Activated T-cell treated with anti-CD3 and anti-CD28 coated beads, Interleukin-2, amount 50 U/mL, for 24 hours (primary cell): ENCODE results near the gene CRYBA2.

Experiments used
- DNase-seq: peaks from one replicate; pipeline ENCODE4 v3.0.0-alpha.2; 2020
- H3K27ac Mint-ChIP-seq: 2 replicates; pipeline ENCODE4 v1.8.0; 2020; ENCODE audit warnings: mild to moderate bottlenecking, mixed read lengths
- H3K27me3 Mint-ChIP-seq: 2 replicates; pipeline ENCODE4 v1.8.0; 2020; ENCODE audit warnings: mixed read lengths
- H3K36me3 Mint-ChIP-seq: 2 replicates; pipeline ENCODE4 v1.8.0; 2020; ENCODE audit warnings: low read depth, mixed read lengths
- H3K4me1 Mint-ChIP-seq: 2 replicates; pipeline ENCODE4 v1.8.0; 2020; ENCODE audit warnings: low read depth, mixed read lengths
- H3K4me3 Mint-ChIP-seq: 2 replicates; pipeline ENCODE4 v1.8.0; 2020; ENCODE audit warnings: mild to moderate bottlenecking, moderate library complexity, mixed read lengths
- H3K9me3 Mint-ChIP-seq: 2 replicates; pipeline ENCODE4 v1.8.0; 2020; ENCODE audit warnings: mixed read lengths

The CRYBA2 gene

GRCh38 chr2:218993345-218994315, at the start of gene CRYBA2:
Gene CRYBA2, minus strand, starts transcription at chr2:218993422. Its CDS starts 246 bp downstream, at chr2:218993176.
- no peak for DNase-seq

DNA sequence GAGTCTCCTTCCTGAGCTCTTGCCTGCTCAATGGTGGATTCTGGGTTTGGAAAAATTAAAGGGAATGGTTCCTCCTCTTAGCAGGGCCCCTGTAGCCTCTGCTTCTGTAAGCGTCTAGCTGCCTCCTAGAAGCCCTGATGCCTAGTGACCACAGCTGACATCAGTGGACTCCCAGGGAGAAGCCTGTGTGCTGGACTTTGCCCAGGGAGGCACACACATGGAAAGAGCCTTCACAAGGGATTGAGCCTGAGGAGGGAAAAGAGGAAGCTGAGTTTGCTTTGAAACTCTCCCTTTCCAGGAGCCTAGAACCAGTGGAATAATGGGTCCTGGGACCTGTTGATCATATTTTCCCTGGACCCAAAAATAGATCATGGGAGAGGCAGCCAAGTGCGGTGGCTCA, 49.5 kb upstream of the CRYBA2 start:
- H3K36me3 Mint-ChIP-seq = no peaks in the 10 kb centered on the region
- H3K27me3 Mint-ChIP-seq = peaks cover 78% of the 10 kb centered on the region
- no peaks in the 10 kb centered on the region for H3K9me3 Mint-ChIP-seq
- no peak for DNase-seq
- H3K4me1 Mint-ChIP-seq = peaks cover 6% of the 10 kb centered on the region
- no peak overlapping the region for H3K4me3 Mint-ChIP-seq
- no peak overlapping the region for H3K27ac Mint-ChIP-seq

More at GRCh38 chr2:218993345-218994315, at the start of gene CRYBA2:
- Mint-ChIP-seq H3K36me3 (no peaks in the 10 kb centered on the region), H3K27ac (no peak within 1 kb of the TSS), H3K4me1 (peaks cover 11% of the 10 kb centered on the region), H3K9me3 (no peaks in the 10 kb centered on the region), H3K27me3 (peaks cover 95% of the 10 kb centered on the region), H3K4me3 (no peak within 1 kb of the TSS)

DNA sequence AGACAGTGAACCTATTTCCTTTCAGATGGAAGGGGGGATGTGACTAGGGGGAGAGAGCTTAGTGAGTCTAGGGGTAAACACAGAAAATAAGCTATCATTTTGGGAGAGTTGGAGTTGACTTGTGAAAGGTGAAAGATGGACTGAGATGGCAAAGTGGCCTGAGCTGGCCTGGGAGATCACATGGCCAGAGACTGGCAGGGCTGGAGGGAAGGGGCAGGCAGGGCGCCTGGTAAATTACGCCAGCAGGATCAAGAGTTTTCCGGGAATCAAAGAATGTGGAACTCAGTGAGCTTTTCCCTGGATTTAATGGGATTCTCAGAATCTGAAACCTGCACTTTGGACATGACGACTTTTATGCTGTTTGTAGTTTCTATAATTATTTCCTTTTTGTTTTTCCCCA, 48.9 kb upstream of the CRYBA2 start:
- Mint-ChIP-seq H3K27me3 (peaks cover 78% of the 10 kb centered on the region), H3K27ac (no peak overlapping the region), H3K9me3 (no peaks in the 10 kb centered on the region), H3K4me3 (no peak overlapping the region), H3K4me1 (peaks cover 6% of the 10 kb centered on the region), H3K36me3 (no peaks in the 10 kb centered on the region)
- DNase-seq = no peak

GRCh38 chr2:219041252-219041651, 48.0 kb upstream of the CRYBA2 start, which contains the start of gene CFAP65:
Gene CFAP65, minus strand, starts transcription at chr2:219041516. Its CDS starts 2,468 bp downstream, at chr2:219039048.
- H3K9me3 Mint-ChIP-seq = no peaks in the 10 kb centered on the region
- H3K36me3 Mint-ChIP-seq = no peaks in the 10 kb centered on the region
- H3K4me3 Mint-ChIP-seq = peak within 1 kb of the TSS; percentile 73
- peaks cover 6% of the 10 kb centered on the region for H3K4me1 Mint-ChIP-seq
- DNase-seq = peak; percentile 44
- peaks cover 76% of the 10 kb centered on the region for H3K27me3 Mint-ChIP-seq
- no peak within 1 kb of the TSS for H3K27ac Mint-ChIP-seq

- no peaks in the 10 kb centered on the region for H3K36me3 Mint-ChIP-seq
- no peaks in the 10 kb centered on the region for H3K9me3 Mint-ChIP-seq
- peaks cover 6% of the 10 kb centered on the region for H3K4me1 Mint-ChIP-seq
- no peak overlapping the region for H3K4me3 Mint-ChIP-seq
- DNase-seq = no peak
- no peak overlapping the region for H3K27ac Mint-ChIP-seq
- H3K27me3 Mint-ChIP-seq = peaks cover 77% of the 10 kb centered on the region
These were observed 45.4 kb upstream of the CRYBA2 start for GRCh38 chr2:219038600-219038999.

- no peak for DNase-seq
- Mint-ChIP-seq H3K4me3 (no peak overlapping the region), H3K36me3 (no peaks in the 10 kb centered on the region), H3K27me3 (peaks cover 72% of the 10 kb centered on the region), H3K4me1 (peaks cover 6% of the 10 kb centered on the region), H3K9me3 (no peaks in the 10 kb centered on the region), H3K27ac (no peak overlapping the region)
These were observed 44.7 kb upstream of the CRYBA2 start for GRCh38 chr2:219037783-219038499.

DNA sequence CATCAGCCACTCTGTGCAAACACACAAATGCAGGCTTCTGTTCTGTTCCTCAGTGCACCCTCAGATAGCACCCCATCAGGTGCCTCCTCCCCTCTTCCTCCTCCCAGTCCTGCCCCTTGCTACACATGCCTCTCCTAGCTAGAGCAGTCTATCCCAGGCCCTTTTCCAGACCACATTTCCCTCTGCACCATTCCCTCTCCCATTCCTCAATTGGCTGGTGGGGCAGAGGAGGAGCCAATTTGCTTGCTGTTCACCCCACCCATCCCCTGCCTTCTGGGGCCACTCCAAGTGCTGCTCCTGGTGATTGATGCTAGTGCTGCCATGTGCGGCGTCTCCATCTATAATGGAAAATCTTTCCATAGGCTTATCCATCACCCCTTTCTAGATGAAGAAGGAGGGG, 42.7 kb upstream of the CRYBA2 start:
- no peaks in the 10 kb centered on the region for H3K36me3 Mint-ChIP-seq
- peaks cover 67% of the 10 kb centered on the region for H3K27me3 Mint-ChIP-seq
- no peak overlapping the region for H3K27ac Mint-ChIP-seq
- H3K4me3 Mint-ChIP-seq = no peak overlapping the region
- H3K4me1 Mint-ChIP-seq = no peaks in the 10 kb centered on the region
- H3K9me3 Mint-ChIP-seq = no peaks in the 10 kb centered on the region
- no peak for DNase-seq

DNA sequence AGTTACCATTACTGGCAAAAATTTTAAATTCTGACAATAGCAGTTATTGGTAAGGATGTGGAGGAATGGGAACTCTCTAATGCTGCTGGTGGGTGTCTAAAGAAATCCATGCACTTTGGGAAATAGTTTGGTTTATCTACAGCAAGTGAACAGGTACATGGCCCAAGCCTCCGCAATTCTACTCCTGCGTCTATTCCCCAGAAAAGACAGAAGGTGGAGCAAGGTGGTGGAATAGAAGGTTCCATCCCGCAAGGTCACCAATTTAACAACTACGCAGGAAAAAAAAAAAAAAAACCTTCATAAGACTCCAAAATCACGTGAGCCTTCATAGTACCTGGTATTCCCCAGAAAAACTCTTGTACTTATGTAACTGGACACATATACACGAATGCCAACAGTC, 41.6 kb upstream of the CRYBA2 start:
- H3K4me1 Mint-ChIP-seq = no peaks in the 10 kb centered on the region
- no peaks in the 10 kb centered on the region for H3K36me3 Mint-ChIP-seq
- DNase-seq = no peak
- H3K27me3 Mint-ChIP-seq = peaks cover 63% of the 10 kb centered on the region
- H3K9me3 Mint-ChIP-seq = no peaks in the 10 kb centered on the region
- no peak overlapping the region for H3K27ac Mint-ChIP-seq
- H3K4me3 Mint-ChIP-seq = no peak overlapping the region

- no peaks in the 10 kb centered on the region for H3K4me1 Mint-ChIP-seq
These were observed 39.0 kb upstream of the CRYBA2 start for GRCh38 chr2:219032051-219032745.

GRCh38 chr2:219031005-219031738, 38.0 kb upstream of the CRYBA2 start:
- Mint-ChIP-seq H3K4me1 (no peaks in the 10 kb centered on the region), H3K27ac (no peak overlapping the region), H3K27me3 (peaks cover 49% of the 10 kb centered on the region), H3K36me3 (no peaks in the 10 kb centered on the region), H3K4me3 (no peak overlapping the region), H3K9me3 (no peaks in the 10 kb centered on the region)
- DNase-seq = no peak

More at GRCh38 chr2:219032051-219032745, 39.0 kb upstream of the CRYBA2 start:
- DNase-seq = no peak
- H3K27me3 Mint-ChIP-seq = peaks cover 52% of the 10 kb centered on the region
- H3K4me3 Mint-ChIP-seq = no peak overlapping the region
- H3K27ac Mint-ChIP-seq = no peak overlapping the region
- H3K36me3 Mint-ChIP-seq = no peaks in the 10 kb centered on the region
- no peaks in the 10 kb centered on the region for H3K9me3 Mint-ChIP-seq

DNA sequence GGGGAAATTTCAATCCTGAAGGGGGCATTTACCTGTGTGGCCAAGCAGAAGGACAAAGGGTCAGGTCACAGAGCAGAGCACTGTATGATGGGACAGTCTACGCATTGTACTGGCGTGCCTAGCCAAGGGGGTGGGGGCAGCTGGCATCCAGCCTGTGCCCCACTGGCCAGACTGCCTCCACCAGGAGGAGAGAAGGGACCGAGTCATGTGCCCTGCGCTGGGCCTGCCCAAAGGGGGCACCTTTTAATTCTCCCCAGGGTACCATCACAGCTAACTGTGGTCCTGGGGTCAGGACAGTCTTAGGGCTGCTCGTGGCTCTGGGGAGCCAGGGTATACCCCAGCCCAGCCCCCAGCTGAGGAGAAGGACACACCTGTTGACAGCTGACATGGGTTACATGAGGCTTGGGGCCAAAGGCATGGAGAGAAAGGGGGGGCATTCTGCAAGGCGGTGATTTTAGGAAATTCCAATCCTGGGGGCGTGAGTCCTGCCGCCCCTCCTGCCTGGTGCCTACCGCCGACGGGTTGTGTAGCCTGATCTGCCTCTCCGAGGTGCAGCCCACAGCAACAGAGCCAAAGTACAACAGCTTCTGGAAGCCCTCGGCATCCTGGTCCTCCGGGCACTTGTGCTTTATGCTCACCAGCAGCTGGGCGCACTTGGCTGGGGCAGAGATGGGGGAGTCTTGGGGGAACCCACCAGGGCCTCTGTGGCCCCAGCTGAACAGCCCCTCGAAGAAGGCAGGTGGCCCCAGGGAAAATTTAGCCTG, 37.1 kb upstream of the CRYBA2 start:
- DNase-seq = no peak
- Mint-ChIP-seq H3K27ac (no peak overlapping the region), H3K4me3 (no peak overlapping the region), H3K9me3 (no peaks in the 10 kb centered on the region), H3K4me1 (no peaks in the 10 kb centered on the region), H3K27me3 (peaks cover 41% of the 10 kb centered on the region), H3K36me3 (no peaks in the 10 kb centered on the region)

GRCh38 chr2:219029829-219030165, 36.6 kb upstream of the CRYBA2 start:
- H3K4me1 Mint-ChIP-seq = no peaks in the 10 kb centered on the region
- peak; percentile 84 for DNase-seq
- H3K9me3 Mint-ChIP-seq = no peaks in the 10 kb centered on the region
- H3K27ac Mint-ChIP-seq = no peak overlapping the region
- H3K27me3 Mint-ChIP-seq = peaks cover 35% of the 10 kb centered on the region
- H3K36me3 Mint-ChIP-seq = no peaks in the 10 kb centered on the region
- H3K4me3 Mint-ChIP-seq = no peak overlapping the region

DNA sequence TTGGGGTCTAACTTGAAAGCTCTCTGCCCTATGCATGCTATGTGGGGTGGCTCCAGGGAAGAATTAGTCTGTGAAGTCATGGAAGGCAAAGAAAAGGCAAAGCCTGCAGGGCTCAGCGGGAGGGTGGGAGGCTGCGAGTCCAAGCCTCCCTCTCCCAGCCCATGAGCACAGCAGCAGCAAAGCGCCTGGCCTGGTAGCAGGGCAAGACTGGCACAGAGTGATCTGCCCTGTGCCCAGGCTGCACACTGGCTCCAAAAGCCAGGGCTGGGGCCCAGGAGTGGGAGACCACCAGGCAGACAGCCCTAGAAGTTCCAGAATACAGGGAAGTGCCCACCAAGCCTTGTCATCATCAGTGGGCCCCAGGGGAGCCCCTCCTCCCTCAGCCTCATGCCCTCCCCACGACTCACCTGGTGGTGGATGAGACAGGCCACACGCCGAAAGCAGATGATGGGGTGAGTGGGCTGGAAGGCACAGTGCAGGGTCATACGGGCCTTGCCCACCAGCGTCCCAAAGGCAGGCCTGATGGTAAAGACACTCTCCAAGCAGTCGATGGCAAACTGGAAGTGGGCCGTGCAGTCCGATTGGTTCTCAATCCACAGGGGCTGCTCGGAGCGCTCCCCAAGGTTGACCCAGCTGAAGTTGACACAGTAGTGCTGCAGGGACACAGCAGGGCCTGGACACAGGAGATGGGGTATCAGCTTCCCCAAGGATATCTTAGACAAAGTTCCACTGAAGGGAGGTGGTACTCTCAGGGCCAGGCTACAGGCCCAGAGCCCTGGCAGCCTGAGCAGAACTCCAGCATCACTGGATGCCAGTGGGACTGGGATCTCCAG, 36.0 kb upstream of the CRYBA2 start:
- Mint-ChIP-seq H3K36me3 (no peaks in the 10 kb centered on the region), H3K9me3 (no peaks in the 10 kb centered on the region), H3K4me1 (no peaks in the 10 kb centered on the region), H3K4me3 (no peak overlapping the region), H3K27ac (no peak overlapping the region), H3K27me3 (peaks cover 30% of the 10 kb centered on the region)
- DNase-seq = no peak
